ENCODE results near the gene MYO5A.

The MYO5A gene

GRCh38 chr15:52348056-52348745, 180.5 kb downstream of the MYO5A start:
- no peak for TF ChIP-seq CTCF (IDR thresholded peaks at IDR 0.05; ENCODE audit: insufficient read depth, low read depth, low read length, missing control alignments)
- no peak overlapping the region for H3K4me3 ChIP-seq (ENCODE audit: low read length)
- no peak for DNase-seq (ENCODE audit: low read depth)

DNA sequence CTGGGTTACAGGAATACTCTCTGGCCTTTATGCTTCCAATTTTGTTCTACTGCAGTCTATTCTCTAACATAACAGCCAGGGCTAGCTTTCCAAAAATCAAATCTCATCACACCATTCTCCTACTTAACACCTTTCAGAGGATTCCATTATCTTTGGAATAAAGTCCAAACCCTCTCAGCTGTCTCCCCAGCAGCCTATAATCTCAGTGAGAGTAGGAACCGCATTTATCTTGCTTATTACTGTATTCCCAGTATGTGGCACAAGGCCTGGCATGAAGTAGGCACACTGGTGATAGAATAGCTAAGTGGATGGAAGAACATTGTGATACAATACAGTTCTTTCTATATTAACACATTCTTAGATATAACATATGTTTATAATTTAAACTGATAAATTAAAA, 184.1 kb downstream of the MYO5A start:
- TF ChIP-seq CTCF (IDR thresholded peaks at IDR 0.05; ENCODE audit: insufficient read depth, low read depth, low read length, missing control alignments), result no peak
- H3K4me3 ChIP-seq (ENCODE audit: low read length), result no peak overlapping the region

DNA sequence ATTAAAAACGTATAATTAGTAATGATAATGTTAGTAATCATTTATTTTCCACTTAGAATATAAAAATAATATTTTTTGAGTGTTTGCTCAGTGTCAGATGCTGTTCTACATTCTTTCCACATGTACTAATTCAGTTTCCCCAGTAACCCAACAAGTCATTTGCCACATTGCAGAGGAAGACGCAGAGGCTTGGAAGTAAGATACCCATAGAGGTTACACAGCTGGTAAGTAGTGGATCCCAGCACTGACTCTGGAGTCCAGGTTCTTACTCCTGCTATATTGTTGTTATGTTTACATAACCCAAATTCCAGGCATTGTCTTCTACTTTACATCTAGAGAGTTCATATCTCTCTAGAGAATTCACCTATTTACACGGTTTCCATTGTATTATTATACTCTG, 184.8 kb downstream of the MYO5A start:
- DNase-seq (ENCODE audit: low read depth), result no peak
- no peak overlapping the region for H3K4me3 ChIP-seq (ENCODE audit: low read length)
- no peak for TF ChIP-seq CTCF (IDR thresholded peaks at IDR 0.05; ENCODE audit: insufficient read depth, low read depth, low read length, missing control alignments)

More for the DNA sequence above, 184.1 kb downstream of the MYO5A start:
- DNase-seq (ENCODE audit: low read depth), result no peak

DNA sequence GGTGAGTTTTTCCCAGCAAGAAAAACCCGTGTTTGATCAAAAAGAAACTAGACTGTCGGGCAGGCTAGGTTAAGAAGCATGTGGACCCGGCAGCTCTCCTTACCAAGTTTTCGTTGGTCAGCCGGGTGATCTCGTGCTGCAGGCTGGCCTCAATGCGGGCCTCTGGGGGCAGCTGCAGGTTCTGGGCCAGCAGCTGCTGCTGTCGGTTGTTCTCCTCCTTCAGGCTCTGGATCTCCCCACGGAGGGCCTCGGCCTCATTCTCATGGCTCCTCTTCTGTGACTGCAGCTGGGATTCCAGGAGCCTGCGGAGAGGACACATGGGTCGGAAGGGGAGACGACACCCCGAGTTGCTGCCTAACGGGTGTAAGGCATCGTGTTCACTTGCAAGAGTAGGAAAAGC, 188.6 kb downstream of the MYO5A start:
- no peak overlapping the region for H3K4me3 ChIP-seq (ENCODE audit: low read length)
- no peak for DNase-seq (ENCODE audit: low read depth)
- no peak for TF ChIP-seq CTCF (IDR thresholded peaks at IDR 0.05; ENCODE audit: insufficient read depth, low read depth, low read length, missing control alignments)

GRCh38 chr15:52338891-52339290, 189.8 kb downstream of the MYO5A start:
- no peak for TF ChIP-seq CTCF (IDR thresholded peaks at IDR 0.05; ENCODE audit: insufficient read depth, low read depth, low read length, missing control alignments)
- H3K4me3 ChIP-seq (ENCODE audit: low read length), result no peak overlapping the region
- DNase-seq (ENCODE audit: low read depth), result no peak

DNA sequence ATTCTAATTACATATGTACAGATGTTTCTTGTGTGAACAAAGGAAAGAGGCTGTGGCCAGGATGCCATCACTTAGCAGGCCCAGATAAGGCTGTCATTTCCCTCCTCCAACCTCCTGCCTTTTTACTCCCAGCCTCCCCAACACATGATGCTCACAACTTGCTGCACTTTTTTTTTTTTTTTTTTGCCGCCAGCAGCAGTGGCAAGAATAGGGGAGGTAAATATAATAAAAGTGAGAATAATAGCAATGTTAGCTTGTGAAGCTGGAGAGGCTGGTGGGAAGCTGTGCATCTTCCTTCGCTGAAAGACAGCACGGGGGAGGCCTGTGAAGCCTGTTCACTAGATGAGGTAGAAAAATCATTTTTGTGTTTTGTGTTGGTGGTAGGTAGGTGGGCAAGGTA, 190.6 kb downstream of the MYO5A start:
- no peak overlapping the region for H3K4me3 ChIP-seq (ENCODE audit: low read length)
- TF ChIP-seq CTCF (IDR thresholded peaks at IDR 0.05; ENCODE audit: insufficient read depth, low read depth, low read length, missing control alignments), result no peak
- no peak for DNase-seq (ENCODE audit: low read depth)

DNA sequence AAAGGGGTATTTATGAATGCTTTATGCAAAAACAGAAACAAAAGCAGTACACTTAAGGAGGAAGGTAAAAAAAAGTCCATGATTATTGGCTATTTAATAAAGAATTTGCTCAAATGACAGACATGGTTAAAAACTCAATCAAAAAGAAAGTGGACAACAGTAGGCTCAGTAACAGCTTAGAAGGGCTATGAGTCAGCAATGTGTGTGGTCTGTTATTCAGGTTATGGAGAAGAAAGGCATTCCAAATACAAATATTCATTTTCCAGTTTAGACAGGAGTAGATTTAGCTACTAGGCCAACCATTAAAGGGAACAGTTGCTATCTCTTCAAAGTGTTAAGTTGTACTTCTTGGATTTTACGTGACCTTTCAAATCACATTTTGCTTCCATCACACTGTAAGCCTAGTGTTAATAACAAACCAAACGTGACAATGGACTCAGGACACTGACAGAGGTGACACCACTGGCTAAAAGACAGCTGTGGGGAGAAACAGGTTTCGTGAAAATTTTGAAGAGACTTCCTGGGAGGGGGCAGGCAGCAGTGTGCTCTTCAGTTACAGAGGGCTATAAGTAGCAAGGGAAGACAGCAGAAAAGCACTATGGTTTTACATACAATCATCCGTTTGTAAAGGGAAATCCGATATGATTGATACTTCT, 191.4 kb downstream of the MYO5A start:
- H3K4me3 ChIP-seq (ENCODE audit: low read length), result no peak overlapping the region
- peak; percentile 86 for DNase-seq (ENCODE audit: low read depth)
- no peak for TF ChIP-seq CTCF (IDR thresholded peaks at IDR 0.05; ENCODE audit: insufficient read depth, low read depth, low read length, missing control alignments)
